ENCODE measurements around the gene TBCCD1. TPM values are rescaled to one million over a fixed set of nuclear protein-coding genes. Genes with fewer than 3 reads are reported as not detected.
"Not testable (repeated sequence)": the region's sequence is repeated elsewhere in the genome, so short reads cannot be mapped to it uniquely, and the experiment has no call there.

The TBCCD1 gene
- total RNA-seq, 2 experiments from 2014 or later: 16.6 to 17.5 TPM

GRCh38 chr3:186569779-186570095, 2.6 kb upstream of the TBCCD1 start:
- H3K36me3 Mint-ChIP-seq: peaks cover 18% of the 10 kb centered on the region
- DNase-seq: no peak
- CTCF ChIA-PET: interaction anchor here (0.7 to 6.9 kb wide), 5 partner anchors 11 to 252 kb away, joined by 3 to 64 read pairs (median 3); no protein-coding TSS in a partner anchor
- peak overlapping the region; percentile 88 for H3K27ac Mint-ChIP-seq
- no peaks in the 10 kb centered on the region for H3K9me3 Mint-ChIP-seq (ENCODE audit: low read depth)
- H3K4me1 Mint-ChIP-seq: peaks cover 53% of the 10 kb centered on the region
- no peaks in the 10 kb centered on the region for H3K27me3 Mint-ChIP-seq
- H3K4me3 Mint-ChIP-seq: peak overlapping the region; percentile 87
- no peak for ATAC-seq

GRCh38 chr3:186569361-186569760, 2.2 kb upstream of the TBCCD1 start:
- Mint-ChIP-seq H3K4me3 (peak overlapping the region; percentile 87), H3K36me3 (peaks cover 15% of the 10 kb centered on the region), H3K27ac (peak overlapping the region; percentile 88), H3K4me1 (peaks cover 54% of the 10 kb centered on the region)
- CTCF ChIA-PET: interaction anchor here (1.1 to 6.9 kb wide), 3 partner anchors 29 to 252 kb away, joined by 3 to 64 read pairs (median 5); no protein-coding TSS in a partner anchor
- ATAC-seq; H3K27me3 Mint-ChIP-seq; DNase-seq; H3K9me3 Mint-ChIP-seq (ENCODE audit: low read depth): not testable (repeated sequence)

- DNase-seq: no peak
- Mint-ChIP-seq H3K4me3 (peak overlapping the region; percentile 89), H3K4me1 (peaks cover 50% of the 10 kb centered on the region), H3K36me3 (peaks cover 13% of the 10 kb centered on the region), H3K27ac (peak overlapping the region; percentile 93), H3K27me3 (no peaks in the 10 kb centered on the region), H3K9me3 (ENCODE audit: low read depth) (no peaks in the 10 kb centered on the region)
- no peak for ATAC-seq
- CTCF ChIA-PET: interaction anchor here (2.0 to 2.7 kb wide), 2 partner anchors 27 to 624 kb away, joined by 9 to 10 read pairs; no protein-coding TSS in a partner anchor
These were observed 417 bp downstream of the TBCCD1 start for GRCh38 chr3:186566772-186567071.

GRCh38 chr3:186564586-186564985, 2.6 kb downstream of the TBCCD1 start:
- CTCF ChIA-PET: no interaction called here
- Mint-ChIP-seq H3K27me3 (no peaks in the 10 kb centered on the region), H3K9me3 (ENCODE audit: low read depth) (no peaks in the 10 kb centered on the region), H3K27ac (no peak overlapping the region), H3K4me3 (no peak overlapping the region), H3K4me1 (peaks cover 51% of the 10 kb centered on the region), H3K36me3 (peaks cover 23% of the 10 kb centered on the region)
- DNase-seq (no peak), ATAC-seq (no peak)

GRCh38 chr3:186552408-186553031, 14.6 kb downstream of the TBCCD1 start:
- H3K4me3 Mint-ChIP-seq: no peak overlapping the region
- no peaks in the 10 kb centered on the region for H3K4me1 Mint-ChIP-seq
- no peak for ATAC-seq
- H3K27me3 Mint-ChIP-seq: no peaks in the 10 kb centered on the region
- no peak overlapping the region for H3K27ac Mint-ChIP-seq
- CTCF ChIA-PET: interaction anchor here (1.4 kb wide), 1 partner anchor 12 kb away, joined by 7 read pairs; no protein-coding TSS in a partner anchor
- peaks cover 32% of the 10 kb centered on the region for H3K36me3 Mint-ChIP-seq
- no peaks in the 10 kb centered on the region for H3K9me3 Mint-ChIP-seq (ENCODE audit: low read depth)
- no peak for DNase-seq

GRCh38 chr3:186551387-186551786, 15.8 kb downstream of the TBCCD1 start:
- H3K27ac Mint-ChIP-seq: no peak overlapping the region
- no peaks in the 10 kb centered on the region for H3K4me1 Mint-ChIP-seq
- H3K4me3 Mint-ChIP-seq: no peak overlapping the region
- ATAC-seq (no peak), DNase-seq (no peak)
- H3K36me3 Mint-ChIP-seq: peaks cover 25% of the 10 kb centered on the region
- H3K27me3 Mint-ChIP-seq: no peaks in the 10 kb centered on the region
- no peaks in the 10 kb centered on the region for H3K9me3 Mint-ChIP-seq (ENCODE audit: low read depth)
- CTCF ChIA-PET: interaction anchor here (1.4 kb wide), 1 partner anchor 11 kb away, joined by 7 read pairs; no protein-coding TSS in a partner anchor

GRCh38 chr3:186549497-186549896, 17.6 kb downstream of the TBCCD1 start:
- Mint-ChIP-seq H3K27me3 (no peaks in the 10 kb centered on the region), H3K4me1 (no peaks in the 10 kb centered on the region), H3K27ac (no peak overlapping the region), H3K36me3 (peaks cover 18% of the 10 kb centered on the region), H3K4me3 (no peak overlapping the region), H3K9me3 (ENCODE audit: low read depth) (no peaks in the 10 kb centered on the region)
- CTCF ChIA-PET: interaction anchor here (2.3 to 3.3 kb wide), 2 partner anchors 9 to 68 kb away, joined by 11 to 14 read pairs; no protein-coding TSS in a partner anchor
- ATAC-seq (no peak), DNase-seq (no peak)

GRCh38 chr3:186544281-186544680, 22.9 kb downstream of the TBCCD1 start, which contains the start of gene CRYGS:
Gene CRYGS (minus strand): TSS chr3:186544380. CDS start chr3:186544326, 54 bp downstream.
- H3K9me3 Mint-ChIP-seq (ENCODE audit: low read depth): no peaks in the 10 kb centered on the region
- peaks cover 10% of the 10 kb centered on the region for H3K36me3 Mint-ChIP-seq
- DNase-seq: no peak
- H3K4me3 Mint-ChIP-seq: no peak within 1 kb of the TSS
- CTCF ChIA-PET: interaction anchor here (1.1 to 1.9 kb wide), 3 partner anchors 285 to 601 kb away, joined by 3 to 5 read pairs (median 5); no protein-coding TSS in a partner anchor
- H3K4me1 Mint-ChIP-seq: peaks cover 9% of the 10 kb centered on the region
- ATAC-seq: no peak
- H3K27ac Mint-ChIP-seq: no peak within 1 kb of the TSS
- H3K27me3 Mint-ChIP-seq: no peaks in the 10 kb centered on the region

GRCh38 chr3:186540835-186541226, 26.3 kb downstream of the TBCCD1 start:
- peaks cover 15% of the 10 kb centered on the region for H3K4me1 Mint-ChIP-seq

GRCh38 chr3:186540221-186540834, 26.8 kb downstream of the TBCCD1 start:
- peak; percentile 87 for DNase-seq
- CTCF ChIA-PET: interaction anchor here (0.5 to 5.8 kb wide), 48 partner anchors 9 to 622 kb away, joined by 3 to 82 read pairs (median 3); partner anchors contain the start of genes TBCCD1 and TRA2B
- ATAC-seq: peak; percentile 93
- no peaks in the 10 kb centered on the region for H3K9me3 Mint-ChIP-seq (ENCODE audit: low read depth)
- H3K27ac Mint-ChIP-seq: peak overlapping the region; percentile 5
- H3K36me3 Mint-ChIP-seq: peaks cover 2% of the 10 kb centered on the region
- no peaks in the 10 kb centered on the region for H3K27me3 Mint-ChIP-seq
- H3K4me1 Mint-ChIP-seq: peaks cover 15% of the 10 kb centered on the region
- H3K4me3 Mint-ChIP-seq: no peak overlapping the region

More at GRCh38 chr3:186540835-186541226, 26.3 kb downstream of the TBCCD1 start:
- Mint-ChIP-seq H3K27ac (peak overlapping the region; percentile 5), H3K27me3 (no peaks in the 10 kb centered on the region), H3K4me3 (no peak overlapping the region), H3K9me3 (ENCODE audit: low read depth) (no peaks in the 10 kb centered on the region), H3K36me3 (peaks cover 2% of the 10 kb centered on the region)
- DNase-seq (no peak), ATAC-seq (no peak)
- CTCF ChIA-PET: interaction anchor here (0.5 to 5.8 kb wide), 44 partner anchors 9 to 622 kb away, joined by 3 to 82 read pairs (median 4); partner anchors contain the start of genes TBCCD1 and TRA2B

- H3K27ac Mint-ChIP-seq: no peak overlapping the region
These were observed 28.4 kb downstream of the TBCCD1 start for GRCh38 chr3:186538779-186539178.

GRCh38 chr3:186536883-186537844, 30.0 kb downstream of the TBCCD1 start:
- Mint-ChIP-seq H3K4me3 (no peak overlapping the region), H3K4me1 (peaks cover 32% of the 10 kb centered on the region), H3K27ac (no peak overlapping the region), H3K36me3 (no peaks in the 10 kb centered on the region), H3K27me3 (no peaks in the 10 kb centered on the region), H3K9me3 (ENCODE audit: low read depth) (no peaks in the 10 kb centered on the region)
- DNase-seq: no peak
- CTCF ChIA-PET: interaction anchor here (1.5 to 4.1 kb wide), 3 partner anchors 79 to 593 kb away, joined by 7 to 26 read pairs (median 10); no protein-coding TSS in a partner anchor
- ATAC-seq: no peak

More at GRCh38 chr3:186538779-186539178, 28.4 kb downstream of the TBCCD1 start:
- DNase-seq (no peak), ATAC-seq (no peak)
- no peaks in the 10 kb centered on the region for H3K27me3 Mint-ChIP-seq
- H3K9me3 Mint-ChIP-seq (ENCODE audit: low read depth): no peaks in the 10 kb centered on the region
- H3K4me3 Mint-ChIP-seq: no peak overlapping the region
- H3K4me1 Mint-ChIP-seq: peaks cover 30% of the 10 kb centered on the region
- CTCF ChIA-PET: interaction anchor here (1.0 to 5.8 kb wide), 7 partner anchors 76 to 595 kb away, joined by 4 to 82 read pairs (median 19); no protein-coding TSS in a partner anchor
- peaks cover 2% of the 10 kb centered on the region for H3K36me3 Mint-ChIP-seq

Data from activated CD8-positive, alpha-beta memory T cell treated with anti-CD3 and anti-CD28 coated beads, Interleukin-2, amount 10 ng/mL, durations not matched to agents 7 days and 5 days (primary cell).